IMR-90 (cell line): ENCODE data around the gene LTBP1. TPM values are rescaled to one million over a fixed set of nuclear protein-coding genes. Genes with fewer than 3 reads are reported as not detected.

Experiments used
- ATAC-seq: fragments of 200-7000 bp; cut with Tn5 transposase; 2 replicates; pipeline ENCODE4 v1.9.1; 2020; ENCODE audit warnings: low read depth, mild to moderate bottlenecking, moderate library complexity
- BruUV-seq: library from RNA; stranded (reverse); fragments of 400-500 nt; replicated peaks from 2 replicates; lab custom pipeline; 2021; lab: Mats Ljungman, UMichigan
- CTCF ChIA-PET: fragments of 300-600 bp; formaldehyde crosslinking; extraction: SDS; loops from one replicate; lab custom pipeline; 2021; ENCODE audit warnings: antibody characterized with exemption; lab: Yijun Ruan, JAX
- POLR2A ChIA-PET: fragments of 300-600 bp; sonication (Branson Sonifier 250); formaldehyde crosslinking; loops from one replicate; lab custom pipeline; 2022; ENCODE audit warnings: antibody characterized with exemption; ENCODE audit not compliant: unreplicated experiment; lab: Charles Lee
- DNase-seq: peaks from one replicate; pipeline ENCODE4 v3.0.0; 2013
- H2AFZ ChIP-seq: replicated peaks from 2 replicates; pipeline ENCODE3; 2013; ENCODE audit warnings: low read length, mild to moderate bottlenecking; ENCODE audit not compliant: poor library complexity
- H2AK5ac ChIP-seq: 2 replicates; pipeline ENCODE4 v1.6.1; 2013; ENCODE audit warnings: low read depth, low read length, inconsistent platforms
- H2AK9ac ChIP-seq: replicated peaks from 2 replicates; pipeline ENCODE3; 2013; ENCODE audit warnings: mild to moderate bottlenecking, low read depth, low read length, moderate library complexity; ENCODE audit not compliant: poor library complexity
- H2BK120ac ChIP-seq: 2 replicates; pipeline ENCODE4 v1.6.1; 2013; ENCODE audit warnings: low read depth, low read length, inconsistent platforms
- H2BK15ac ChIP-seq: 3 replicates; pipeline ENCODE4 v1.6.1; 2013; ENCODE audit warnings: low read depth, low read length, inconsistent platforms
- H2BK20ac ChIP-seq: 2 replicates; pipeline ENCODE4 v1.6.1; 2013; ENCODE audit warnings: low read depth, mild to moderate bottlenecking, inconsistent platforms, low read length, moderate library complexity
- H2BK5ac ChIP-seq: 2 replicates; pipeline ENCODE4 v1.6.1; 2013; ENCODE audit warnings: mild to moderate bottlenecking, low read depth, low read length, inconsistent platforms; ENCODE audit not compliant: poor library complexity, severe bottlenecking
- H3K14ac ChIP-seq: replicated peaks from 2 replicates; pipeline ENCODE4 v1.6.1; 2013; ENCODE audit warnings: low read depth, low read length, inconsistent platforms
- H3K18ac ChIP-seq: 2 replicates; pipeline ENCODE4 v1.6.1; 2013; ENCODE audit warnings: low read depth, low read length, control low read depth
- H3K23ac ChIP-seq: 2 replicates; pipeline ENCODE4 v1.6.1; 2013; ENCODE audit warnings: low read depth, low read length, inconsistent platforms
- H3K27ac ChIP-seq: 2 replicates; pipeline ENCODE4 v1.5.1; 2013; ENCODE audit warnings: mild to moderate bottlenecking, control low read depth, low read length; ENCODE audit not compliant: insufficient read depth
- H3K27me3 ChIP-seq: 2 replicates; pipeline ENCODE4 v1.6.1; 2013; ENCODE audit warnings: low read length; ENCODE audit not compliant: control insufficient read depth, insufficient read depth
- H3K36me3 ChIP-seq: 2 replicates; pipeline ENCODE4 v1.6.1; 2013; ENCODE audit warnings: low read length, mixed read lengths; ENCODE audit not compliant: control insufficient read depth, insufficient read depth
- H3K4ac ChIP-seq: 2 replicates; pipeline ENCODE4 v1.6.1; 2013; ENCODE audit warnings: low read depth, low read length, inconsistent platforms
- H3K4me1 ChIP-seq: 2 replicates; pipeline ENCODE4 v1.6.1; 2013; ENCODE audit warnings: low read length, mixed read lengths; ENCODE audit not compliant: control insufficient read depth, insufficient read depth
- H3K4me2 ChIP-seq: 2 replicates; pipeline ENCODE4 v1.6.1; 2013; ENCODE audit warnings: low read depth, mild to moderate bottlenecking, control low read depth, low read length, moderate library complexity
- H3K4me3 ChIP-seq: 2 replicates; pipeline ENCODE4 v1.5.1; 2013; ENCODE audit warnings: low read depth, mild to moderate bottlenecking, control low read depth, low read length, moderate library complexity; ENCODE audit not compliant: insufficient read depth
- H3K56ac ChIP-seq: 2 replicates; pipeline ENCODE4 v1.6.1; 2013; ENCODE audit warnings: low read length, inconsistent platforms; ENCODE audit not compliant: insufficient read depth; ENCODE audit errors: extremely low read depth
- H3K79me1 ChIP-seq, 2 experiments: 2 replicates each; pipeline ENCODE4 v1.6.1; 2013; ENCODE audit warnings: low read length in 2 of 2, inconsistent platforms in 1 of 2, low read depth in 1 of 2
- H3K9ac ChIP-seq: 2 replicates; pipeline ENCODE4 v1.6.1; 2013; ENCODE audit warnings: low read depth, low read length, control low read depth
- H3K9me1 ChIP-seq: 2 replicates; pipeline ENCODE4 v1.6.1; 2013; ENCODE audit warnings: low read length, inconsistent platforms; ENCODE audit not compliant: insufficient read depth
- H3K9me3 ChIP-seq: 2 replicates; pipeline ENCODE4 v1.6.1; 2013; ENCODE audit warnings: low read length; ENCODE audit not compliant: control insufficient read depth, insufficient read depth
- H4K20me1 ChIP-seq: 2 replicates; pipeline ENCODE4 v1.6.1; 2013; ENCODE audit warnings: low read length, inconsistent platforms; ENCODE audit not compliant: insufficient read depth
- H4K5ac ChIP-seq: 2 replicates; pipeline ENCODE4 v1.6.1; 2013; ENCODE audit warnings: mild to moderate bottlenecking, low read depth, low read length, control low read depth
- H4K8ac ChIP-seq, 2 experiments: 2 replicates each; pipeline ENCODE4 v1.6.1; 2013; ENCODE audit warnings: low read depth in 2 of 2, low read length in 2 of 2, control low read depth in 1 of 2, inconsistent platforms in 1 of 2
- H4K91ac ChIP-seq: 2 replicates; pipeline ENCODE4 v1.6.1; 2013; ENCODE audit warnings: low read depth, low read length, inconsistent platforms; ENCODE audit not compliant: insufficient read depth
- RAD21 ChIP-seq: IDR thresholded peaks from 2 replicates; pipeline ENCODE4 v1.6.1; 2012; ENCODE audit warnings: low read length, improper control_type of control experiment
- WGBS, 2 experiments: methylation state at CpG; one replicate each; pipeline versions ENCODE4 v1.1.5 to v1.1.7; 2013; ENCODE audit warnings: missing lambda C conversion rate in 2 of 2; ENCODE audit not compliant: insufficient read length in 1 of 2; ENCODE audit errors: extremely low coverage in 2 of 2; 5-methylcytosine and 5-hydroxymethylcytosine counted together
- dilution Hi-C: fragments of 300-500 bp; cut with HindIII; formaldehyde crosslinking; loops from one replicate; pipeline ENCODE4 v1.14.3; 2018; ENCODE audit warnings: low sequenced_read_pairs; ENCODE audit not compliant: unreplicated experiment
- in situ Hi-C: fragments of 300-500 bp; cut with MboI; formaldehyde crosslinking; loops from 3 replicates; pipeline ENCODE4 v1.14.3; 2019; ENCODE audit warnings: low sequenced_read_pairs, inconsistent platforms, mixed read lengths
- intact Hi-C: fragments of 100-400 bp; cut with micrococcal nuclease; formaldehyde crosslinking; loops from 2 replicates; pipeline ENCODE4 v1.10.0; 2022
- polyA plus RNA-seq, 3 experiments: library from polyadenylated mRNA; depleted of rRNA; stranded (reverse); fragments of >200 nt; gene quantifications; 2 replicates each; pipeline ENCODE4 v1.2.3, GENCODE V29; 2012; ENCODE audit warnings: low replicate concordance in 1 of 3
- total RNA-seq: library from RNA; depleted of rRNA; stranded (reverse); fragments of >200 nt; gene quantifications from 2 replicates; pipeline ENCODE4 v1.2.3, GENCODE V29; 2012
- TF ChIP-seq, protein P1 (sequence below): fragments of 150-350 bp; IDR thresholded peaks from 2 replicates; pipeline ENCODE4 v1.6.1; 2017; ENCODE audit warnings: mild to moderate bottlenecking, antibody characterized with exemption, low read length, low read depth

LTBP1 gene
- total and polyA plus RNA-seq, 2 of the 4 experiments (the other 2 are of a cell fraction): 235 to 326 TPM

DNA sequence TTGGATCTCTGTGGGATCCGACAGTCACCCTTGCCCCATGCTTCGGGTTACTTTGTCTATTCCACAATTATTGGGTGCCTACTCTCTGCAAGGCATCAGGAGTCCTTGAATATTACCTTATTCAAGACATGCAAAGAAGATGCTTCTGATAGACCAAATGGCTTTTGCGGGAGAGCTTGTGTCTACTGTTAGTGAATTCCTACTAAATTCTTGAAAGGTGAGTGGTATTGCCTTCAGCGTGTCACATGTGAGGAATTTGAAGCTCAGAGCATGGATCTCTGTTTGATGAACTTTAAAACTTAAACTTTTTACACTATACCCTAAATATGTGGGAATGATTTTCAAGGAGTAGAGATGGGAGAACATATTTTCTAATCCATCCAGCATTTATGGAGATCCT, 184.4 kb downstream of the LTBP1 start:
- H2BK20ac ChIP-seq: peak overlapping the region; percentile 95
- H3K14ac ChIP-seq: peak overlapping the region; percentile 73
- H2AFZ ChIP-seq: no peak overlapping the region
- 0 out of 2 replicates have a peak overlapping the region, but pooled peaks have one; percentile 33 for H3K56ac ChIP-seq
- H3K18ac ChIP-seq: peak overlapping the region; percentile 78
- CTCF ChIA-PET: interaction anchor here (1.0 kb wide), 1 partner anchor 8 kb away, joined by 6 read pairs; no protein-coding TSS in a partner anchor
- peak overlapping the region; percentile 7 for H2AK9ac ChIP-seq
- no CpG with 5 or more reads among the region's 4 CpGs for WGBS, 2 experiments
- H3K4me2 ChIP-seq: peak overlapping the region; percentile 21; the same call in 1 of the 2 replicates
- H3K9me1 ChIP-seq: peaks cover 19% of the 10 kb centered on the region
- H3K4me3 ChIP-seq: no peak overlapping the region
- TF ChIP-seq, protein P1, sequence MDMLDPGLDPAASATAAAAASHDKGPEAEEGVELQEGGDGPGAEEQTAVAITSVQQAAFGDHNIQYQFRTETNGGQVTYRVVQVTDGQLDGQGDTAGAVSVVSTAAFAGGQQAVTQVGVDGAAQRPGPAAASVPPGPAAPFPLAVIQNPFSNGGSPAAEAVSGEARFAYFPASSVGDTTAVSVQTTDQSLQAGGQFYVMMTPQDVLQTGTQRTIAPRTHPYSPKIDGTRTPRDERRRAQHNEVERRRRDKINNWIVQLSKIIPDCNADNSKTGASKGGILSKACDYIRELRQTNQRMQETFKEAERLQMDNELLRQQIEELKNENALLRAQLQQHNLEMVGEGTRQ: 0 out of 2 replicates have a peak, but pooled peaks have one; percentile 23
- TF ChIP-seq RAD21: no peak
- H4K20me1 ChIP-seq: no peaks in the 10 kb centered on the region
- peak overlapping the region; percentile 34 for H3K27ac ChIP-seq
- no peaks in the 10 kb centered on the region for H3K27me3 ChIP-seq
- H4K91ac ChIP-seq: peak overlapping the region; percentile 78
- peak overlapping the region; percentile 91 for H2BK120ac ChIP-seq
- H3K4ac ChIP-seq: peak overlapping the region; percentile 85
- peaks cover 20 to 57% of the 10 kb centered on the region in 2 experiments for H3K79me1 ChIP-seq
- no TSS peak for BruUV-seq
- H4K5ac ChIP-seq: peak overlapping the region; percentile 72
- H2BK5ac ChIP-seq: peak overlapping the region; percentile 66
- intact Hi-C loops: loop anchor here (5.0 to 10.0 kb wide), 3 partner anchors 109 to 454 kb away; no protein-coding TSS in a partner anchor
- ATAC-seq (no peak), DNase-seq (peak; percentile 66)
- H2AK5ac ChIP-seq: peak overlapping the region; percentile 60; the same call in 1 of the 2 replicates
- POLR2A ChIA-PET: no interaction called here
- in situ Hi-C loops: loop anchor here (10.0 kb wide), 1 partner anchor 186 kb away; the partner anchor contains the start of gene LTBP1
- peak overlapping the region in 1 of 2 experiments; percentile 80; a peak in 2 of 4 replicates for H4K8ac ChIP-seq
- H3K36me3 ChIP-seq: peaks cover 2% of the 10 kb centered on the region; the same call in 1 of the 2 replicates
- dilution Hi-C loops: no loop called here
- H3K23ac ChIP-seq: peak overlapping the region; percentile 57
- no peaks in the 10 kb centered on the region for H3K9me3 ChIP-seq
- H2BK15ac ChIP-seq: peak overlapping the region; percentile 33; the same call in 1 of the 3 replicates
- peaks cover 18% of the 10 kb centered on the region for H3K4me1 ChIP-seq
- no peak overlapping the region for H3K9ac ChIP-seq
